HepG2 (cell line): Measurements from ENCODE around the gene STX5. TPM values are rescaled to one million over a fixed set of nuclear protein-coding genes. Genes with fewer than 3 reads are reported as not detected.

Source experiments
- ARHGAP35 ChIP-seq: sonication (generic); formaldehyde crosslinking; IDR thresholded peaks from 2 replicates; pipeline ENCODE4 v1.9.0; 2022; ENCODE audit warnings: mild to moderate bottlenecking, inconsistent platforms, moderate library complexity, missing genetic modification reagents, borderline replicate concordance
- ATF5 ChIP-seq: sonication (generic); formaldehyde crosslinking; IDR thresholded peaks from 2 replicates; pipeline ENCODE4 v1.4.0; 2020; ENCODE audit warnings: mild to moderate bottlenecking, low read depth, missing genetic modification reagents
- BORCS8-MEF2B ChIP-seq: sonication (generic); formaldehyde crosslinking; IDR thresholded peaks from 2 replicates; pipeline ENCODE4 v1.8.0; 2022; ENCODE audit warnings: mild to moderate bottlenecking, missing genetic modification reagents
- HNRNPLL ChIP-seq: fragments of 200-400 bp; formaldehyde crosslinking; IDR thresholded peaks from 2 replicates; pipeline ENCODE4 v1.6.1; 2017; ENCODE audit warnings: mild to moderate bottlenecking, low read depth, low read length; ENCODE audit not compliant: poor library complexity, severe bottlenecking
- IRF9 ChIP-seq: sonication (generic); formaldehyde crosslinking; IDR thresholded peaks from 2 replicates; pipeline ENCODE4 v1.8.0; 2022; ENCODE audit warnings: missing genetic modification reagents, mild to moderate bottlenecking, borderline replicate concordance
- KDM3A ChIP-seq: IDR thresholded peaks from 2 replicates; pipeline ENCODE4 v1.6.1; 2018; ENCODE audit warnings: low read depth, missing compliant biosample characterization
- MYPOP ChIP-seq: sonication (generic); formaldehyde crosslinking; IDR thresholded peaks from 2 replicates; pipeline ENCODE4 v1.8.1; 2023; ENCODE audit warnings: mild to moderate bottlenecking, moderate library complexity, missing genetic modification reagents
- NR1H2 ChIP-seq: sonication (generic); formaldehyde crosslinking; IDR thresholded peaks from 2 replicates; pipeline ENCODE4 v1.8.1; 2022; ENCODE audit warnings: low read depth, missing genetic modification reagents, borderline replicate concordance
- PHF5A ChIP-seq: IDR thresholded peaks from one replicate; pipeline ENCODE4 v1.6.1; 2018; ENCODE audit warnings: low read depth, missing genetic modification reagents; ENCODE audit not compliant: unreplicated experiment
- RBAK ChIP-seq: sonication (generic); formaldehyde crosslinking; IDR thresholded peaks from 2 replicates; pipeline ENCODE4 v1.5.1; 2020; ENCODE audit warnings: mild to moderate bottlenecking, missing genetic modification reagents
- REXO4 ChIP-seq: sonication (generic); formaldehyde crosslinking; IDR thresholded peaks from 2 replicates; pipeline ENCODE4 v1.8.0; 2022; ENCODE audit warnings: missing genetic modification reagents, mild to moderate bottlenecking, borderline replicate concordance
- TGIF2 ChIP-seq: IDR thresholded peaks from 2 replicates; pipeline ENCODE4 v1.6.1; 2016; ENCODE audit warnings: control low read depth, missing compliant biosample characterization
- TMF1 ChIP-seq: sonication (generic); formaldehyde crosslinking; IDR thresholded peaks from 2 replicates; pipeline ENCODE4 v1.8.1; 2022; ENCODE audit warnings: low read depth, missing genetic modification reagents
- XBP1 ChIP-seq: sonication (generic); formaldehyde crosslinking; IDR thresholded peaks from 2 replicates; pipeline ENCODE4 v1.5.0; 2020; ENCODE audit warnings: missing genetic modification reagents
- ZBTB8A ChIP-seq: sonication (generic); formaldehyde crosslinking; IDR thresholded peaks from 2 replicates; pipeline ENCODE4 v1.4.0; 2020; ENCODE audit warnings: mild to moderate bottlenecking, low read depth, missing genetic modification reagents, borderline replicate concordance
- ZNF326 ChIP-seq: sonication (generic); formaldehyde crosslinking; IDR thresholded peaks from 2 replicates; pipeline ENCODE4 v1.4.0; 2020; ENCODE audit warnings: missing genetic modification reagents, borderline replicate concordance
- ZNF577 ChIP-seq: sonication (generic); formaldehyde crosslinking; IDR thresholded peaks from 2 replicates; pipeline ENCODE4 v1.4.0; 2020; ENCODE audit warnings: mild to moderate bottlenecking, low read depth, missing genetic modification reagents, borderline replicate concordance
- polyA plus RNA-seq, 8 experiments: library from polyadenylated mRNA; depleted of rRNA in 3 of 8; stranded (reverse) in 7 of 8; unstranded in 1 of 8; fragments of >200 nt; fragmentation: Illumina TruSeq in 4 of 8; extraction: Trizol in 4 of 8; gene quantifications; 2 replicates each; pipeline versions ENCODE4 v1.2.1 to v1.2.3, GENCODE V29; 2011 to 2016; ENCODE audit warnings: low read depth in 4 of 8, missing spikeins in 1 of 8, mixed read lengths in 1 of 8; ENCODE audit not compliant: insufficient read depth in 1 of 8
- total RNA-seq, 5 experiments: library from RNA; depleted of rRNA; stranded (reverse); fragments of >200 nt; fragmentation: Illumina TruSeq; extraction: Trizol; gene quantifications; 2 replicates each; pipeline ENCODE4 v1.2.3, GENCODE V29; 2016; ENCODE audit warnings: low read depth in 1 of 5

STX5 gene
- total and polyA plus RNA-seq, 2 of the 13 experiments (the other 11 are each of a cell fraction or from before 2014, with no cell fraction given) = 26.9 to 30.0 TPM

- TF ChIP-seq MYPOP = peak; percentile 71
- peak; percentile 98 for TF ChIP-seq ZNF326
- no peak for TF ChIP-seq ZNF577 (CRISPR knock-in tag)
- TF ChIP-seq HNRNPLL = peak; percentile 91
- TF ChIP-seq REXO4 (CRISPR knock-in tag) = no peak
- TF ChIP-seq TGIF2 (CRISPR knock-in tag) = peak; percentile 3; the same call in 1 of the 2 replicates
- TF ChIP-seq RBAK (CRISPR knock-in tag) = peak; percentile 72; the same call in 1 of the 2 replicates
- TF ChIP-seq NR1H2 = 0 out of 2 replicates have a peak, but pooled peaks have one; percentile 38
- 0 out of 2 replicates have a peak, but pooled peaks have one; percentile 70 for TF ChIP-seq BORCS8-MEF2B (CRISPR knock-in tag)
- TF ChIP-seq PHF5A = peak; percentile 96
- peak; percentile 82 for TF ChIP-seq IRF9 (CRISPR knock-in tag)
- TF ChIP-seq XBP1 (CRISPR knock-in tag) = peak; percentile 49; the same call in 1 of the 2 replicates
- peak; percentile 55; the same call in 1 of the 2 replicates for TF ChIP-seq TMF1 (CRISPR knock-in tag)
- TF ChIP-seq ATF5 (CRISPR knock-in tag) = 0 out of 2 replicates have a peak, but pooled peaks have one; percentile 68
- TF ChIP-seq ARHGAP35 (CRISPR knock-in tag) = peak; percentile 78; the same call in 1 of the 2 replicates
- 0 out of 2 replicates have a peak, but pooled peaks have one; percentile 35 for TF ChIP-seq ZBTB8A (CRISPR knock-in tag)
- peak; percentile 83 for TF ChIP-seq KDM3A
These were observed 26.6 kb downstream of the STX5 start, which contains the start of gene NXF1 (continued) for GRCh38 chr11:62805076-62805892.
